CD8-positive, alpha-beta memory T cell (primary cell): ENCODE results near the gene SLC2A10. TPM values are rescaled to one million over a fixed set of nuclear protein-coding genes. Genes with fewer than 3 reads are reported as not detected.

Experiments
- CTCF ChIA-PET: fragments of 350-600 bp; sonication (Branson Sonifier 250); formaldehyde crosslinking; loops from one replicate; lab custom pipeline; 2021; ENCODE audit warnings: antibody characterized with exemption; lab: Charles Lee
- POLR2A ChIA-PET: fragments of 350-600 bp; sonication (Branson Sonifier 250); formaldehyde crosslinking; loops from one replicate; lab custom pipeline; 2021; ENCODE audit warnings: antibody characterized with exemption; lab: Charles Lee
- DNase-seq, 5 donors: peaks; one replicate each; pipeline versions ENCODE4 v3.0.0 to v3.0.0-alpha.2; 2020 to 2022; ENCODE audit warnings: mixed read lengths in 1 of 5
- H3K27ac ChIP-seq: one replicate; pipeline ENCODE4 v1.7.0; 2013; ENCODE audit warnings: low read depth, mild to moderate bottlenecking, low read length, moderate library complexity
- H3K27me3 ChIP-seq: 2 replicates; pipeline ENCODE4 v1.7.0; 2013; ENCODE audit warnings: low read length, mild to moderate bottlenecking; ENCODE audit not compliant: insufficient read depth, poor library complexity, severe bottlenecking
- H3K36me3 ChIP-seq: 2 replicates; pipeline ENCODE4 v1.7.0; 2013; ENCODE audit warnings: mild to moderate bottlenecking, low read length, moderate library complexity; ENCODE audit not compliant: insufficient read depth
- H3K4me1 ChIP-seq: 2 replicates; pipeline ENCODE4 v1.7.0; 2013; ENCODE audit warnings: mild to moderate bottlenecking, low read length, moderate library complexity; ENCODE audit not compliant: insufficient read depth
- H3K4me3 ChIP-seq: 2 replicates; pipeline ENCODE4 v1.7.0; 2013; ENCODE audit warnings: mild to moderate bottlenecking, low read length
- H3K9me3 ChIP-seq: 2 replicates; pipeline ENCODE4 v1.7.0; 2013; ENCODE audit warnings: mild to moderate bottlenecking, low read length
- H3K27ac Mint-ChIP-seq, 8 donors: one replicate each; pipeline ENCODE4 v1.8.0; 2020 to 2021; ENCODE audit warnings: mixed read lengths in 8 of 8, mild to moderate bottlenecking in 6 of 8, inconsistent platforms in 3 of 8, moderate library complexity in 3 of 8
- H3K27me3 Mint-ChIP-seq, 2 donors: one replicate each; pipeline ENCODE4 v1.8.0; 2020 to 2021; ENCODE audit warnings: mixed read lengths in 2 of 2, mild to moderate bottlenecking in 1 of 2, moderate library complexity in 1 of 2
- H3K36me3 Mint-ChIP-seq, 3 donors: one replicate each; pipeline ENCODE4 v1.8.0; 2020 to 2021; ENCODE audit warnings: mixed read lengths in 3 of 3, inconsistent platforms in 1 of 3, mild to moderate bottlenecking in 1 of 3
- H3K4me1 Mint-ChIP-seq, 3 donors: one replicate each; pipeline ENCODE4 v1.8.0; 2020 to 2021; ENCODE audit warnings: mixed read lengths in 3 of 3, inconsistent platforms in 1 of 3, mild to moderate bottlenecking in 1 of 3
- H3K4me3 Mint-ChIP-seq, 7 donors: one replicate each; pipeline ENCODE4 v1.8.0; 2020 to 2021; ENCODE audit warnings: mixed read lengths in 7 of 7, mild to moderate bottlenecking in 6 of 7, moderate library complexity in 4 of 7, inconsistent platforms in 2 of 7
- H3K9me3 Mint-ChIP-seq, 5 donors: one replicate each; pipeline ENCODE4 v1.8.0; 2020 to 2022; ENCODE audit warnings: mixed read lengths in 5 of 5, mild to moderate bottlenecking in 3 of 5, moderate library complexity in 2 of 5, inconsistent platforms in 1 of 5
- polyA plus RNA-seq: library from polyadenylated mRNA; unstranded; fragments of 300-500 nt; fragmentation: Illumina TruSeq; gene quantifications from one replicate; pipeline ENCODE4 v1.2.3, GENCODE V29; 2021
- total RNA-seq, 2 experiments: library from RNA; stranded (reverse); gene quantifications; one replicate each; pipeline ENCODE4 v1.2.3, GENCODE V29; 2021

SLC2A10 gene
- total and polyA plus RNA-seq, 3 experiments from 2014 or later = 0.05 TPM; not detected in 2

DNA sequence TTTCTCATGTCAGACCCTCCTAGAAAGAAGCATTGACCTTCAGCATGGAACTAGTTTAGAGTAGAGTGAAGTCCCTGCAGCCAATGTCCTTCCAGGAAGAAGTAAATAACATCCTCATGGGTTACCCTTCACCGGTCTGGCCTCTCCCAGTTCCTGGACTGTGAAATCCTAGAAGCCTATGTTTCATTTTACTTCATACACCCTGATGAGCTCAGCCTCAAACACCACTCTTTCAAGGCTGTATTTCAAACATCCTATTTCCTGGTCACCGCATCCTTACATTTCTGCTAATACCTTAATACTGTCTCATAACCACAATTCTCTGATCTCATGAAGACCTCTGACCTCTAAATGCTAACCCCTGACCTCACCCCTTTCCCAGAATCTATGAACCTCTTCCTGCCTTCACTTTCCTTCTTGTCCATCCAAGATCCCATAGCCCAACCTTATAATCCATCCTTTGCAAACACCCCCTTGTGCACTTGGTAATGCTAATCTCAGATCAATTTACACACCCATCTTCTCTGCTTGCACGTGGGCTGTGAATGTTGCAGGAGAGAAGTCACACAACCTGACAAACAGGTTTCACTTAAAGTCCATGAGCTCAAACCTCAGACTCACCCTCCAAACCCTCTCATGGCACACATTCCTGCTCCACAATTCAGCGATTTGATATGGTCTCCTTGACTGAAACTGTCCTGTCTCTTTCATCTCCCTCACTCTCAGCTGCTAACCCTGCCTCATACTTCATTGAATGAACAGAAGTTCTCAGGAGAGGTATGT, 30.2 kb downstream of the SLC2A10 start:
- H3K27ac Mint-ChIP-seq = peak overlapping the region in 2 of 8 donors; percentile 11 to 41
- no peak overlapping the region for H3K27ac ChIP-seq
- H3K4me3 Mint-ChIP-seq = no peak overlapping the region
- H3K4me1 ChIP-seq = no peaks in the 10 kb centered on the region
- H3K27me3 Mint-ChIP-seq = peaks cover 13 to 63% of the 10 kb centered on the region in 2 donors
- no peak for DNase-seq
- H3K4me3 ChIP-seq = no peak overlapping the region
- ChIA-PET CTCF (interaction anchor here (1.3 kb wide), 1 partner anchor 14 kb away, joined by 4 read pairs; no protein-coding TSS in a partner anchor), POLR2A (no interaction called here)
- no peaks in the 10 kb centered on the region for H3K36me3 Mint-ChIP-seq
- no peaks in the 10 kb centered on the region for H3K9me3 Mint-ChIP-seq
- H3K36me3 ChIP-seq = no peaks in the 10 kb centered on the region
- no peaks in the 10 kb centered on the region for H3K9me3 ChIP-seq
- no peaks in the 10 kb centered on the region for H3K4me1 Mint-ChIP-seq
- H3K27me3 ChIP-seq = no peaks in the 10 kb centered on the region

DNA sequence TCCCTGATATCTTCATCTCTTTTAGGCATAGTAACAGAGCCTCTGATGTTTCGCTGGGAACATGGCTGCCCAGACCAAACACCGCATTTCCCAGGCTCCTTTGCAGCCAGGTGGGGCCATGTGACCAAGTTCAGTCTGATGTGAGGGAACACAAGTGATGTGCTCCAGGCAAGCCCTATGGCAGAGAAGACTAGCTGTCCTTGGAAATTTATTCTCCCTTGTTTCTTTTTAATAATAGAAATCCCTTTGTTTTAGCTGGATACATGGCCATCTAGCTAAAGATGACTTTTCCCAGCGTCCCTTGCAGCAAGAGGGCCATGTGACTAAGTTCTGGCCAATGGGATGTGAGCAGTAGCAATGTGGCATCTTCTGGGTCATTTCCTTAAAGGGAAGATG, 30.8 kb downstream of the SLC2A10 start:
- POLR2A ChIA-PET = no interaction called here
- Mint-ChIP-seq H3K27me3 (peaks cover 13 to 66% of the 10 kb centered on the region in 2 donors), H3K9me3 (no peaks in the 10 kb centered on the region), H3K4me1 (no peaks in the 10 kb centered on the region), H3K4me3 (no peak overlapping the region), H3K27ac (no peak overlapping the region), H3K36me3 (no peaks in the 10 kb centered on the region)
- CTCF ChIA-PET = interaction anchor here (1.3 kb wide), 1 partner anchor 13 kb away, joined by 4 read pairs; no protein-coding TSS in a partner anchor
- Histone ChIP-seq H3K4me1 (no peaks in the 10 kb centered on the region), H3K36me3 (no peaks in the 10 kb centered on the region), H3K27me3 (no peaks in the 10 kb centered on the region), H3K9me3 (no peaks in the 10 kb centered on the region), H3K27ac (no peak overlapping the region), H3K4me3 (no peak overlapping the region)
- no peak for DNase-seq

DNA sequence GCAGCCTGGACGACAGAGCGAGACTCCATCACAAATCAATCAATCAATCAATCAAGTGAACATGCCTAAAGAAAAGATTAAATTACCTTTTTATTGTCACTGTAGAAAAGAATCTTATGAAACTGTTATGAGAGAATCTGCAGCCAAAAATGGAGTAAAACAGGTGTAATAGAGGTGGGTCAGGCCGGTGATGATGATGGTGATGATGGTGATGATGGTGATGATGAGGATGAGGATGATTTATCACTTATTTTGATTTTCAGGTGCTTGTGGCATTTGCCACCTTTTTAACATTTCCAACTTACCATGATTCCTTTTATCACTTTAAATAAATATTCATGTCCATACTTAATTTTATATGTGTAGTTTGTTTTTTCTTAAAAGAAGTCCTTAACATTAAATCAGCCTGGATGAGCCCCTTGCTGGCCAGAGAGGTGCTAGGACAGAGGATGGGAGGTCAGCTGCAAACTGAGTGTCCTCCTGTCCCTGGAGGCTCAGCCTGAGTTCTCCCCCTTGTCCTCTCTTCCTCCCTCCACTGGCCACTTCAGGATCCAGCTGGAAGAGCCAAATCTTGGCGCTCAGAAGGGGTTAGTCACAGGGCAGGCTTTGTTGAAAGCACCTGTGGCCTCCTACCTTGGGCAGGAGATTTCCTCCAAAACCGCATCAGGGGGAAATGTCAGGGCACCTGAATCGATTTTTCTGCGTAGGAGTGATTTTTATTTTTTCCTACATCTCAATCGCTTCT, 32.6 kb downstream of the SLC2A10 start:
- ChIA-PET CTCF (no interaction called here), POLR2A (no interaction called here)
- Mint-ChIP-seq H3K36me3 (no peaks in the 10 kb centered on the region), H3K27me3 (peaks cover 18 to 68% of the 10 kb centered on the region in 2 donors), H3K4me1 (no peaks in the 10 kb centered on the region), H3K4me3 (no peak overlapping the region), H3K9me3 (no peaks in the 10 kb centered on the region), H3K27ac (no peak overlapping the region)
- H3K27me3 ChIP-seq = no peaks in the 10 kb centered on the region
- no peaks in the 10 kb centered on the region for H3K9me3 ChIP-seq
- H3K27ac ChIP-seq = no peak overlapping the region
- no peak overlapping the region for H3K4me3 ChIP-seq
- no peaks in the 10 kb centered on the region for H3K36me3 ChIP-seq
- no peaks in the 10 kb centered on the region for H3K4me1 ChIP-seq
- DNase-seq = no peak

DNA sequence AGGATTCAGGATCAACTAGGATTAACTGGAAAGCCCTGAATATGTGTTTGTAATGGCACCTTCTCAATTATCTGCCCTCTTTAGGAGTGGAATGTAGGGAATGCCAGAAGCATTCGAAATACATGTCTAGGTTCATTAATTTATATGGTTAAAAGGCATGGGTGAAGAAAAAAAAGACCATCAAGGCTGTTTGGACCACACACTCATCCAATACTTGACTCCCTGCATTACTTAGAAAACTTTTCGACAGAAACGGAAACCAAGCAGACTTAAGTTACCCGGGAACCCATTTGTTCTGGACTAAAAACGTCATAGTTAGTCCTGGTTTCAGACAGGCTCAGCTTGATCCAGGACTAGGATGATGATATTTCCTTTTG, 33.2 kb downstream of the SLC2A10 start:
- no peaks in the 10 kb centered on the region for H3K36me3 Mint-ChIP-seq
- POLR2A ChIA-PET = no interaction called here
- H3K4me3 Mint-ChIP-seq = no peak overlapping the region
- Histone ChIP-seq H3K4me3 (no peak overlapping the region), H3K36me3 (no peaks in the 10 kb centered on the region), H3K9me3 (no peaks in the 10 kb centered on the region), H3K27me3 (no peaks in the 10 kb centered on the region), H3K27ac (no peak overlapping the region), H3K4me1 (no peaks in the 10 kb centered on the region)
- DNase-seq = no peak
- H3K4me1 Mint-ChIP-seq = no peaks in the 10 kb centered on the region
- no peak overlapping the region for H3K27ac Mint-ChIP-seq
- no peaks in the 10 kb centered on the region for H3K9me3 Mint-ChIP-seq
- CTCF ChIA-PET = no interaction called here
- H3K27me3 Mint-ChIP-seq = peaks cover 18 to 73% of the 10 kb centered on the region in 2 donors

DNA sequence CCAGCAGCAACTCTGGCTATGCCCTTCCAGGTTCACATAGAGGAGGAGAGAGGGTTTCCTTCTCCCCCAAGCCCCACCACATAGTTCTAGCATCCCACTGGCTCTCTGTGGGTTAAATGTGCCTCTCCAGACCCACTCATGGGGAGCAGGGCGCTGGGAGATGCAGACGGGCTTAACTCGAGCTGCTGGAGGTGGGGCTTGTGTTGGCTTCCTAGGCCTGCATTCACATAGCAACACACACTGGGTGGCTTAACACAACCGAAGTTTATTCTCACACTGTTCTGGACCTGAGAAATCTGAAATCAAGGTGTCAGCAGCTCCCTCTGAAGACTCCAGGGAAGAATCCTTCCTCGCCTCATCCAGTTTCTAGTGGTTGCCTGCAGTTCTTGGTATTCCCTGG, 33.6 kb downstream of the SLC2A10 start:
- ChIA-PET CTCF (no interaction called here), POLR2A (no interaction called here)
- Mint-ChIP-seq H3K4me3 (no peak overlapping the region), H3K4me1 (no peaks in the 10 kb centered on the region), H3K36me3 (no peaks in the 10 kb centered on the region), H3K9me3 (no peaks in the 10 kb centered on the region), H3K27me3 (peaks cover 18 to 77% of the 10 kb centered on the region in 2 donors), H3K27ac (no peak overlapping the region)
- Histone ChIP-seq H3K4me1 (no peaks in the 10 kb centered on the region), H3K27me3 (no peaks in the 10 kb centered on the region), H3K4me3 (no peak overlapping the region), H3K36me3 (no peaks in the 10 kb centered on the region), H3K9me3 (no peaks in the 10 kb centered on the region), H3K27ac (no peak overlapping the region)
- no peak for DNase-seq

DNA sequence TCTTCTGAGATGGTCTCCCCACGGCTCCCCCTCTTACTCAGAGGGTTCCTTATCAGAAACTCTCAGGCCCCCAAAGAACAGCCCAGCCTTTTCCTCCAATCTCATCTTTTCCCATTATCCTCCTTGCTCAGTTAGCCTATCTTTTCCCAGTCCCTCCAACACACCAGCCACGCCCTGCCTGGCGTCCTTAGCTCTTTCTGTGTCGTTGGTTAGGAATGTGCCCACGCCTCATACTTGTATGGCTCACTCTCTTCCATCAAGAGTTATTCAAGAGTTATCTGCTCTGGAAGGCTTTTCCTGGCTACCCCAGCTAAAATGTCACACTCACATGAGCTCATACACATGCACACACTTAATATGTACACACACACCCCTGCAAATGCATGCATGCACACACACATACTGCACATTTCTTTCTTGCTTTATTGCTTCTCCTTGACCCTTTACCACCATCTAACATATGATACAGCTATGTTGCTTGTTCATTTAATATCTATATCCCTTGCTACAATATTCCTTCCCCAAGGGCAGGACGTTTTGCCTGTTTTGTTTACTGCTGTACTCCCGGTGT, 37.6 kb downstream of the SLC2A10 start:
- H3K36me3 ChIP-seq = no peaks in the 10 kb centered on the region
- H3K27me3 Mint-ChIP-seq = peaks cover 26 to 73% of the 10 kb centered on the region in 2 donors
- ChIA-PET CTCF (no interaction called here), POLR2A (no interaction called here)
- no peaks in the 10 kb centered on the region for H3K4me1 ChIP-seq
- H3K27me3 ChIP-seq = no peaks in the 10 kb centered on the region
- no peaks in the 10 kb centered on the region for H3K9me3 Mint-ChIP-seq
- no peak overlapping the region for H3K4me3 ChIP-seq
- no peak overlapping the region for H3K27ac ChIP-seq
- no peak overlapping the region for H3K27ac Mint-ChIP-seq
- no peaks in the 10 kb centered on the region for H3K36me3 Mint-ChIP-seq
- H3K4me3 Mint-ChIP-seq = no peak overlapping the region
- DNase-seq = no peak
- no peaks in the 10 kb centered on the region for H3K9me3 ChIP-seq
- no peaks in the 10 kb centered on the region for H3K4me1 Mint-ChIP-seq

DNA sequence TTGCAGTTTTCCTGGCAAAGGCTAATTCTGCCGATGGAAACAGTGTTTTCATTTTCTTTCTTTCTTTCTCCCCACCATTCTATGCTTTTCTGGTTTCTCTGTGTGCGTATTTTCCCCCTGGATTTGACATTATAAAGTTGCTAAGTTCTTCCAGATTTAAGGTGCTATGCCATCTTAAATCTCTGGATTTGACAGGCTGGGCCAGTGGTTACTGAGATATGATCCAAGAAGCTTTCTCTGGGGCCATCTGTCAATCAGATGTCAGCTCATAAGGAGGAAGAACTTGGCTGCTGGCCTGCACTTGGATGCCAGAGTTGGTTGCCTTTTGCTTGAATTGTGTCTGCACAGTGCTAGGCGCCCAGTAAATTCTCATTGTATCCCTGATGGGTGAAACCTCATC, 39.7 kb downstream of the SLC2A10 start:
- Histone ChIP-seq H3K27ac (no peak overlapping the region), H3K36me3 (no peaks in the 10 kb centered on the region), H3K9me3 (no peaks in the 10 kb centered on the region), H3K4me3 (no peak overlapping the region), H3K4me1 (no peaks in the 10 kb centered on the region), H3K27me3 (no peaks in the 10 kb centered on the region)
- ChIA-PET CTCF (no interaction called here), POLR2A (no interaction called here)
- DNase-seq = no peak
- Mint-ChIP-seq H3K27ac (no peak overlapping the region), H3K9me3 (no peaks in the 10 kb centered on the region), H3K4me3 (no peak overlapping the region), H3K27me3 (peaks cover 22 to 65% of the 10 kb centered on the region in 2 donors), H3K4me1 (no peaks in the 10 kb centered on the region), H3K36me3 (no peaks in the 10 kb centered on the region)

DNA sequence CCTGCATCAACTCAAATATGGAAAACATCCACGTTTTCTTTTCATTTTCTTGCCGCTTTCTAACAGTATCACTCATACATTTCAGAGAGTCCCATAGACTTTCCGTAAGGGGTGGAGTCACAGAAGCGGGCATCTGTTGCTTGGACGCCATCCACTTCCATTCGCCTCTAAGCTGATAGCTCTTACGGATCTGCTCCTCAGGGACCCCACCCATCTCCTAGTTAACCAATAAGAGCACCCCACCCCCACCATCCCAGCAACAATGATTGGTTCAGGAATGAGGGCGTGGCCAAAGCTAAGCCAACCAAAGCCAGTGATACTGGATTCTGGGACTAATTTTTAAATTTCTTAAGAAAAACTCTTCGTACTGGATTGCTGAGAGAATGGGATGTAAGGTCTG, 42.4 kb downstream of the SLC2A10 start:
- Mint-ChIP-seq H3K36me3 (no peaks in the 10 kb centered on the region), H3K4me1 (no peaks in the 10 kb centered on the region), H3K4me3 (no peak overlapping the region), H3K9me3 (no peaks in the 10 kb centered on the region), H3K27ac (no peak overlapping the region), H3K27me3 (peaks cover 15 to 45% of the 10 kb centered on the region in 2 donors)
- no peak for DNase-seq
- ChIA-PET POLR2A (no interaction called here), CTCF (no interaction called here)
- Histone ChIP-seq H3K36me3 (no peaks in the 10 kb centered on the region), H3K27me3 (no peaks in the 10 kb centered on the region), H3K4me3 (no peak overlapping the region), H3K9me3 (no peaks in the 10 kb centered on the region), H3K27ac (no peak overlapping the region), H3K4me1 (no peaks in the 10 kb centered on the region)
